ENCODE measurements around the gene GRK5. TPM values are rescaled to one million over a fixed set of nuclear protein-coding genes. Genes with fewer than 3 reads are reported as not detected.

Gene GRK5
- total and polyA plus RNA-seq, 12 donors, result 9.3 to 96.4 (median 21.5) TPM

DNA sequence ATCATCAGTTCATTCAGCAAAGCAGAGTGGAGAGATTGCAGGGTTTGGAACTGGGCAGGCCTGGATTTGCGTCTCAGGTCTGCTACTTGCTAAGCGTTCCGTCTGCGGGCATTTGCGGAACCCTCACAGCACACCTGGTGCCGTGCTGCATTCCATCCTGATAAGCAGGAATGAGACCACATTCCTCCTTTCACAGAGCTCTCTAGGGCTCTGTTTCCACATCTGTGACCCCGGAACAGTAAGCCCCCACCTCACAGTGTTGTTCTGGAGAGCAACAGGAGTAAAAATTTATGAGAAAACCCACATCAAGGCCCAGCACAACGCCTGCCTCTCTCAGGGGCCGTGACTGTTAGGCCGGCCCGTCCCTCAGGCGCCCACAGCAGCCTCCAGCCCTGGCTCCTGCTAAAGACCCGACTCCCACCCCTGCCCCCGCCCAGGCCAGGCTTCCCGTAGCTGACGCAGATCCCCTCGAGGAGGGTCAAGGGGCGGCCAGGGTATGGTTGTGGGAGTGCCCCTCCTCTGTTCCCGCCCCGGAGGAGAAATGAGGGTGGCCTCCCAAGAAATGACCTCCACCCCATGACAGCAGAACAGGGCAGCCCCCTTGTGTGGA, 206.2 kb downstream of the GRK5 start:
- H3K4me1 ChIP-seq (replicated peaks in 1 of 2), result peaks cover 10 to 27% of the 10 kb centered on the region in 2 donors
- 71 to 85% (median 82%) methylated on average over 13 to 20 of the region's 20 CpGs for WGBS, 4 donors

DNA sequence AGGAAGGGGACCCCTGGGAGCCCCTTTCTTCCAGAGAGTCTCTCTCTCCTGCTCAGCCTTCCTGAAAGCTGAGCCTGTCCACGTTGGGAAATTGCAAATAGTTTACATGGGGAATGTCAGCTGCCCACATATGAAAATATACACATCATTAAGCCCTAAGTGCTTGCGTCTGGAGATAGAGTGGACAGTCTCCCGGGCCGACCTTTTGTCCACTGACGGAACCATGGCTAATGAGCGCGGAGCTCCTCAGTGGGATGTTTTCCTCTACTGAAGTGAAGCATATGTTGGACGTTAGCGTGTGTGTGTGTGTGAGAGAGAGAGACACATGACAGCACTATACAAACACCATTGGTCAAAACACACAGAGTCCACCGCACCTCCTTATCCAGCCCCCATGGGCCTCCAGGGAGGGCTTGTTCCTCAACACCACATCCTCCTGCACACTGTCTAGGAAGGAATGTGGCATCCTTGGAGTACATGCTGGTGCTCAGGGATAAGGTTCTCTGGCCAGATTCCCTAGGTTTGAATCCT, 206.8 kb downstream of the GRK5 start:
- Histone ChIP-seq H3K36me3 (replicated peaks in 1 of 2) (no peaks in the 10 kb centered on the region), H3K4me3 (no peak overlapping the region), H3K27ac (peak overlapping the region in 2 of 5 donors; percentile 65 to 87), H3K27me3 (no peaks in the 10 kb centered on the region), H3K4me1 (replicated peaks in 1 of 2) (peaks cover 10 to 27% of the 10 kb centered on the region in 2 donors), H3K9me3 (replicated peaks in 1 of 3) (no peaks in the 10 kb centered on the region)
- intact Hi-C loops (cut with DNase I), result no loop called here
- peak in 1 of 7 donors; percentile 68 for DNase-seq
- TF ChIP-seq, protein P1, sequence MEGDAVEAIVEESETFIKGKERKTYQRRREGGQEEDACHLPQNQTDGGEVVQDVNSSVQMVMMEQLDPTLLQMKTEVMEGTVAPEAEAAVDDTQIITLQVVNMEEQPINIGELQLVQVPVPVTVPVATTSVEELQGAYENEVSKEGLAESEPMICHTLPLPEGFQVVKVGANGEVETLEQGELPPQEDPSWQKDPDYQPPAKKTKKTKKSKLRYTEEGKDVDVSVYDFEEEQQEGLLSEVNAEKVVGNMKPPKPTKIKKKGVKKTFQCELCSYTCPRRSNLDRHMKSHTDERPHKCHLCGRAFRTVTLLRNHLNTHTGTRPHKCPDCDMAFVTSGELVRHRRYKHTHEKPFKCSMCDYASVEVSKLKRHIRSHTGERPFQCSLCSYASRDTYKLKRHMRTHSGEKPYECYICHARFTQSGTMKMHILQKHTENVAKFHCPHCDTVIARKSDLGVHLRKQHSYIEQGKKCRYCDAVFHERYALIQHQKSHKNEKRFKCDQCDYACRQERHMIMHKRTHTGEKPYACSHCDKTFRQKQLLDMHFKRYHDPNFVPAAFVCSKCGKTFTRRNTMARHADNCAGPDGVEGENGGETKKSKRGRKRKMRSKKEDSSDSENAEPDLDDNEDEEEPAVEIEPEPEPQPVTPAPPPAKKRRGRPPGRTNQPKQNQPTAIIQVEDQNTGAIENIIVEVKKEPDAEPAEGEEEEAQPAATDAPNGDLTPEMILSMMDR (IDR thresholded peaks at IDR 0.05), result no peak
- TF ChIP-seq POLR2A (IDR thresholded peaks at IDR 0.05), result no peak
- WGBS, 4 donors, result 75 to 81% (median 80%) methylated on average over 10 of the region's 10 CpGs

More for the DNA sequence above, 206.2 kb downstream of the GRK5 start:
- no peaks in the 10 kb centered on the region for H3K36me3 ChIP-seq (replicated peaks in 1 of 2)
- H3K27me3 ChIP-seq, result no peaks in the 10 kb centered on the region
- no peak overlapping the region for H3K4me3 ChIP-seq
- peak overlapping the region in 2 of 5 donors; percentile 65 to 87 for H3K27ac ChIP-seq
- intact Hi-C loops (cut with DNase I), result no loop called here
- TF ChIP-seq POLR2A (IDR thresholded peaks at IDR 0.05), result no peak
- TF ChIP-seq, protein P1 (IDR thresholded peaks at IDR 0.05), result no peak
- DNase-seq, result peak in 1 of 7 donors; percentile 39
- H3K9me3 ChIP-seq (replicated peaks in 1 of 3), result no peaks in the 10 kb centered on the region

DNA sequence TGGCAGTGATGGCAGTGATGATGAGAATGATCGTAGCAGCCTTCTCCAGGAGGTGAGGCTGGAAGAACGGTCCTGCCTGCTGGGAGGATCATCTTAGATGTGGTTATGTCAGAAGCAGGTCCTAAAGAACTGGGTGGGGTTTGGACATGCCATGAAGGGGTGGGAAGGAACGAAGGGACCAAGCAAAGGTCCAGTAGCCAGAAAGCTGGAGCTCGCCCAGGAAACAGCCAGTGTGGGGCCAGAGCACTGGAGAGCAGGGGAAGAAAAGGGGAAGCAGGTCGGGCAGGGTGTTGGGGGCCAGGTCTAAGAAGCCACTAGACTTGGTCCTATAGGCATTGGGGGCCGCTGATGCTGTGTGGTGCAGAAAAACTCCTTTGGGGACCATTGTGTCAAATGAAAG, 207.8 kb downstream of the GRK5 start:
- intact Hi-C loops (cut with DNase I), result loop anchor here in 1 of 2 donors (5.0 kb wide), 1 partner anchor 213 kb away; no protein-coding TSS in a partner anchor
- H3K36me3 ChIP-seq (replicated peaks in 1 of 2), result no peaks in the 10 kb centered on the region
- H3K4me3 ChIP-seq, result no peak overlapping the region
- 81 to 88% (median 86%) methylated on average over 6 of the region's 6 CpGs for WGBS, 4 donors
- H3K9me3 ChIP-seq (replicated peaks in 1 of 3), result no peaks in the 10 kb centered on the region
- no peak for DNase-seq
- TF ChIP-seq, protein P1 (IDR thresholded peaks at IDR 0.05), result no peak
- TF ChIP-seq POLR2A (IDR thresholded peaks at IDR 0.05), result no peak
- H3K27ac ChIP-seq, result no peak overlapping the region
- peaks cover 10 to 27% of the 10 kb centered on the region in 2 donors for H3K4me1 ChIP-seq (replicated peaks in 1 of 2)
- H3K27me3 ChIP-seq, result no peaks in the 10 kb centered on the region

DNA sequence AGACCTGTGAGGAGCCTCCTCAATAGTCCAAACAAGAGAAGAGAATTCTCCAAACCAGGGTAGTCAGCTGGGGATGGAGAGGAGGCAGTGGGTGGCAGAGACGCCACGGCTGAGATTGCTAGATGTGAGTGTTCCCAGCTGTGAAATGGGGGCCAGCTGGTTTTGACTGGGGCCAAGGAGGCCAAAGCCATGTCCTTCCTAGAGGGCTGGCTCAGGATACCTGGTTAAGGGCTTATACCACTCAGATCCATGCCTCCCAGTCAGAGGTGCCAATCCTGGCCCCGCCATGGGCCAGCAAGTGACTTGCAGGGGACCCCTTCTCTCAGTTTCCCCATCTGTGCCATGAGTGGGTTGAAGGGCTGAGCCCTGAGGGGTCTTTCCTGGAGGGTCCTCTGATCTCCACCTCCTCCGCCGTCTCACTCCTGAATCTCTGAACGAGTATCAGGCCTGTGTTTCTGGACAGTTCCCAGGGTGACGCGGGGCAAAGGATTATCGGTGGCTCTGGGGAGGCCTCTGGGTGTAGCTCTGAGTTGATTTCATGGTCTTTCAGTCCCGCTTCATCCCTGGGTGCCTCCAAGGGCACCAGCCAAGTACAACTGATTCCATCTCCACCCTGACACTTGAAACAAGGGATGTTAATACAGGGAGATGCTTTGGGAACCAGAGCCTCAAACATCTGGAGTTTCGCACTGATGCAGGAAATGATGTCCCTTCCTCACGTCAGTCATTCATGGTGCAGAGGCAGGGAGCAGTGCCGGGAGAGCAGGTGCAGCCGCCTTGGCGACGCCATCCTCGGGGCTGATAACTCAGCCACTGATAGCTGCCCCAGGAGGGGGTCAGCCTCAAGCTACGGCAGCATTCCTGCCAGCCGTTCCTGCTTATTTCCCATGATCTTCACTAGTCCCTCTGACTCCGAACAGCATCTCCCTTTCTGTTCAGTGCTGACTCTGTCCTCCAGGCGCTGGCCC, 208.4 kb downstream of the GRK5 start:
- H3K4me3 ChIP-seq, result no peak overlapping the region
- no peaks in the 10 kb centered on the region for H3K9me3 ChIP-seq (replicated peaks in 1 of 3)
- no peak overlapping the region for H3K27ac ChIP-seq
- peaks cover 11 to 23% of the 10 kb centered on the region in 2 donors for H3K4me1 ChIP-seq (replicated peaks in 1 of 2)
- H3K27me3 ChIP-seq, result no peaks in the 10 kb centered on the region
- TF ChIP-seq, protein P1 (IDR thresholded peaks at IDR 0.05), result no peak
- TF ChIP-seq POLR2A (IDR thresholded peaks at IDR 0.05), result no peak
- H3K36me3 ChIP-seq (replicated peaks in 1 of 2), result no peaks in the 10 kb centered on the region
- intact Hi-C loops (cut with DNase I), result loop anchor here in 1 of 2 donors (5.0 kb wide), 1 partner anchor 214 kb away; no protein-coding TSS in a partner anchor
- 89 to 91% (median 90%) methylated on average over 17 to 21 of the region's 21 CpGs for WGBS, 4 donors
- no peak for DNase-seq
